GM12801 (cell line): ENCODE results near the gene HNMT.

Experiments
- TF ChIP-seq, protein P1 (sequence below): IDR thresholded peaks from one replicate; pipeline ENCODE4 v1.5.1; 2011; ENCODE audit warnings: control low read depth; ENCODE audit not compliant: insufficient read length; ENCODE audit errors: extremely low read depth

Gene HNMT

DNA sequence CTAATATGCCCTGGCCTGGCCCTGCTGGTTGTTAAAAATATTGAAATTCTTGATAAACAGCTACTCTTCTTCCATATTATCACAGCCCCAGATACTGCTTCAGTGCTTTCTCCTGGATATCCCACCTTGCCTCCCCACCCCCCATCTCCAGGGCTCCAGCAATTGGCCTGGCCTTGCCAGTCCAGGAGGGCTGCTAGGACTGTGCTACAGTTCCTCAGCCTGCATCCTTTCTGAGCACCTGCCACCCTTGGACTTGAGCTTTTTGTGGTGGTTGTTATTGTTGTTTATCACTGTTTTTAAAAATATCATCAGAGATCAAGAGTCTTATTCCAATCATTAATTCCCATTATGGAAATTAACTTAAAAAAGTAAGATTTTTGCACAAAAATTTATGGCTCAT is 13.5 kb downstream of the HNMT start:
- TF ChIP-seq, protein P1, sequence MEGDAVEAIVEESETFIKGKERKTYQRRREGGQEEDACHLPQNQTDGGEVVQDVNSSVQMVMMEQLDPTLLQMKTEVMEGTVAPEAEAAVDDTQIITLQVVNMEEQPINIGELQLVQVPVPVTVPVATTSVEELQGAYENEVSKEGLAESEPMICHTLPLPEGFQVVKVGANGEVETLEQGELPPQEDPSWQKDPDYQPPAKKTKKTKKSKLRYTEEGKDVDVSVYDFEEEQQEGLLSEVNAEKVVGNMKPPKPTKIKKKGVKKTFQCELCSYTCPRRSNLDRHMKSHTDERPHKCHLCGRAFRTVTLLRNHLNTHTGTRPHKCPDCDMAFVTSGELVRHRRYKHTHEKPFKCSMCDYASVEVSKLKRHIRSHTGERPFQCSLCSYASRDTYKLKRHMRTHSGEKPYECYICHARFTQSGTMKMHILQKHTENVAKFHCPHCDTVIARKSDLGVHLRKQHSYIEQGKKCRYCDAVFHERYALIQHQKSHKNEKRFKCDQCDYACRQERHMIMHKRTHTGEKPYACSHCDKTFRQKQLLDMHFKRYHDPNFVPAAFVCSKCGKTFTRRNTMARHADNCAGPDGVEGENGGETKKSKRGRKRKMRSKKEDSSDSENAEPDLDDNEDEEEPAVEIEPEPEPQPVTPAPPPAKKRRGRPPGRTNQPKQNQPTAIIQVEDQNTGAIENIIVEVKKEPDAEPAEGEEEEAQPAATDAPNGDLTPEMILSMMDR = no peak

- TF ChIP-seq, protein P1 = no peak
Measured at GRCh38 chr2:137980459-137980858, 16.2 kb downstream of the HNMT start.

DNA sequence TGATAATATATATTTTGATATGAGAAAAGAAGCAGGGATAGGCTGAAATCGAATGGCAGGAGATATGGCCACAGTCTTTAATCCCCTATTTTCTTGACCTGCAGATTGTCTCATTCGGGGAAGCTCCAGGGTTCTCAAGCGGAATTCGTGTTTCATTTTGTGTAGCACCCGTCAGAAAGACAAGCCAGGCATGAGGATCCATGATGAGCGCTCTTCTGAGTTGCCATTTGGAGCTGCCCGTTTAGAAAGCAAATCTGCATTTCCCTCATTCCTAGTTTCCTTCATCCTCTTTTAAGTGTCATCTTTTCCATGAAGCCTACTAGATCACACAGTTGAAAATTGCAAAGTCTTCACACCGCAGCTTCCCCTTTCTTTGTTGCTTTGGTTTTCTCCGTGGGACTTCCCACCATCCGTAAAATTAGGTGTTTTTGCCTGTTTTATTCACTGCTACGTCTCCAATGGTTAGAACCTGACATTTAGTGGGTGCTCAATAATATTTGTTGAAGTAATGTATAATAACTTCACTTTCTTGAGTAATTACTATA is 16.9 kb downstream of the HNMT start:
- TF ChIP-seq, protein P1 = no peak

GRCh38 chr2:137983581-137983980 is 19.3 kb downstream of the HNMT start:
- TF ChIP-seq, protein P1 = no peak

GRCh38 chr2:137986268-137986667 is 22.0 kb downstream of the HNMT start:
- TF ChIP-seq, protein P1 = no peak

- TF ChIP-seq, protein P1 = no peak
Measured at GRCh38 chr2:137987011-137987410, 22.7 kb downstream of the HNMT start.

- TF ChIP-seq, protein P1 = no peak
Measured at GRCh38 chr2:137991078-137991477, 26.8 kb downstream of the HNMT start.

DNA sequence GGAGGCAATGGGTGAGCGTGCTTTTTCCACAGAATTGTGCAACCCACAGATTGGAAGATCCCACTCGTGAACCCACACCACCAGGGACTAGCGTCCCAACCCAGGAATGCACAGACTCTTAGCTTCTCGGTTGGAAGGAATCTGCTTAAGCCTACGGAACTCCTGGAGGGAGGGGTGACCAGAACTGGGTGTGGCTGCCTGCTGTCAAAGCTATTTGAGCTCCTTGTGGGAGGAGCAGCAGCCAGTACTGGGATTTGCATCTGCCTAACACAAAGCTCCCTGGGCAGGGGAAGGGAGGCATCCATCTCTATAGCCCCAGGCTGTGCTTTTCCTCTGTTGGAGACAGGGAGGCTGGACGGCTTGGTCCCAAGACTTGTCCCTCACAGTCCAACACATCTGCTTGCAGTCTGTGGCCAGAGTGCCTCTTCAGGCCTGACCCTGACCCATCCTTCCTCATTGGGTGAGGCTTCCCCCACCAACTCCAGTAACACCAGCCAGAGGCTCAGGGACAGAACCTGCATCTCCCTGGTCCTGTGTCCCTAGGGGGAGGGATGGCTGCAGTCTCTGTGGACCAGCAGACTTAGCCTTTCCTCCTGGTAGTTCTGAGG is 27.9 kb downstream of the HNMT start:
- TF ChIP-seq, protein P1 = no peak
